Neuronal stem cell (in vitro differentiated cells): ENCODE results near the gene ETNK1.

Experiments used
- DNase-seq: peaks from one replicate; pipeline ENCODE4 v3.0.0-alpha.2; 2013; ENCODE audit warnings: low spot score
- H2AFZ ChIP-seq: one replicate; pipeline ENCODE4 v1.6.1; 2013; ENCODE audit warnings: mild to moderate bottlenecking, low read length, inconsistent platforms
- H2AK5ac ChIP-seq: 2 replicates; pipeline ENCODE4 v1.6.1; 2013; ENCODE audit warnings: low read depth, mild to moderate bottlenecking, inconsistent platforms, low read length, moderate library complexity, mixed read lengths
- H2BK120ac ChIP-seq: 2 replicates; pipeline ENCODE4 v1.6.1; 2013; ENCODE audit warnings: low read depth, mild to moderate bottlenecking, inconsistent platforms, low read length, moderate library complexity, mixed read lengths
- H2BK12ac ChIP-seq: one replicate; pipeline ENCODE4 v1.6.1; 2013; ENCODE audit warnings: low read length, inconsistent platforms
- H2BK15ac ChIP-seq: 2 replicates; pipeline ENCODE4 v1.6.1; 2013; ENCODE audit warnings: mild to moderate bottlenecking, low read length, inconsistent platforms, mixed read lengths
- H2BK5ac ChIP-seq: one replicate; pipeline ENCODE4 v1.6.1; 2013; ENCODE audit warnings: inconsistent platforms, mild to moderate bottlenecking, low read length, moderate library complexity
- H3K14ac ChIP-seq: one replicate; pipeline ENCODE4 v1.6.1; 2013; ENCODE audit warnings: low read length, inconsistent platforms
- H3K18ac ChIP-seq: 2 replicates; pipeline ENCODE4 v1.6.1; 2013; ENCODE audit warnings: low read length, inconsistent platforms
- H3K23ac ChIP-seq: 2 replicates; pipeline ENCODE4 v1.6.1; 2013; ENCODE audit warnings: low read depth, mild to moderate bottlenecking, mixed read lengths, low read length, inconsistent platforms; ENCODE audit not compliant: poor library complexity
- H3K27ac ChIP-seq: replicated peaks from 3 replicates; pipeline ENCODE4 v1.5.1; 2013; ENCODE audit warnings: low read length, inconsistent platforms
- H3K27me3 ChIP-seq, 3 experiments: 2 replicates each; pipeline ENCODE4 v1.6.1; 2013; ENCODE audit warnings: low read length in 3 of 3, mild to moderate bottlenecking in 2 of 3, inconsistent platforms in 1 of 3, low read depth in 1 of 3, mixed read lengths in 1 of 3, moderate library complexity in 1 of 3; ENCODE audit not compliant: control insufficient read depth in 3 of 3, insufficient read depth in 3 of 3
- H3K36me3 ChIP-seq, 2 donors: replicated peaks in 1 of 2; 2 replicates each; pipeline ENCODE4 v1.6.1; 2013; ENCODE audit warnings: low read length in 2 of 2; ENCODE audit not compliant: control insufficient read depth in 2 of 2, insufficient read depth in 2 of 2
- H3K4ac ChIP-seq: 2 replicates; pipeline ENCODE4 v1.6.1; 2013; ENCODE audit warnings: inconsistent platforms, mild to moderate bottlenecking, low read length, moderate library complexity
- H3K4me1 ChIP-seq, 2 donors: 1 replicate in 1 of 2; 2 replicates in 1 of 2; pipeline ENCODE4 v1.6.1; 2013; ENCODE audit warnings: low read length in 2 of 2, low read depth in 1 of 2; ENCODE audit not compliant: control insufficient read depth in 2 of 2, insufficient read depth in 1 of 2
- H3K4me2 ChIP-seq: one replicate; pipeline ENCODE4 v1.6.1; 2013; ENCODE audit warnings: mild to moderate bottlenecking, low read length, inconsistent platforms; ENCODE audit not compliant: insufficient read depth, poor library complexity, severe bottlenecking
- H3K4me3 ChIP-seq, 2 donors: 2 replicates each; pipeline ENCODE4 v1.5.1; 2013; ENCODE audit warnings: low read length in 2 of 2, mild to moderate bottlenecking in 2 of 2, inconsistent platforms in 1 of 2, moderate library complexity in 1 of 2
- H3K79me1 ChIP-seq: one replicate; pipeline ENCODE4 v1.6.1; 2013; ENCODE audit warnings: low read depth, mild to moderate bottlenecking, inconsistent platforms, low read length, moderate library complexity
- H3K9ac ChIP-seq: one replicate; pipeline ENCODE4 v1.6.1; 2013; ENCODE audit warnings: mild to moderate bottlenecking, low read depth, low read length, inconsistent platforms; ENCODE audit not compliant: poor library complexity
- H3K9me3 ChIP-seq, 2 donors: replicated peaks in 1 of 2; 2 replicates each; pipeline versions ENCODE3 to v1.6.1; 2013; ENCODE audit warnings: low read length in 2 of 2, mild to moderate bottlenecking in 2 of 2, inconsistent platforms in 1 of 2, low read depth in 1 of 2, mixed read lengths in 1 of 2, moderate library complexity in 1 of 2; ENCODE audit not compliant: control insufficient read depth in 2 of 2, insufficient read depth in 1 of 2
- H4K8ac ChIP-seq: one replicate; pipeline ENCODE4 v1.6.1; 2013; ENCODE audit warnings: low read depth, mild to moderate bottlenecking, inconsistent platforms, low read length, moderate library complexity
- H4K91ac ChIP-seq: one replicate; pipeline ENCODE4 v1.6.1; 2013; ENCODE audit warnings: low read length, low read depth, mild to moderate bottlenecking, inconsistent platforms; ENCODE audit not compliant: poor library complexity
- WGBS, 2 donors: extraction: QIAGEN DNeasy Blood & Tissue Kit; methylation state at CpG; one replicate each; pipeline ENCODE4 v1.1.7; 2013; ENCODE audit warnings: missing lambda C conversion rate in 2 of 2, mixed read lengths in 1 of 2; ENCODE audit not compliant: insufficient read length in 2 of 2, insufficient replicate concordance in 1 of 2; ENCODE audit errors: extremely low coverage in 2 of 2; 5-methylcytosine and 5-hydroxymethylcytosine counted together

The ETNK1 gene

GRCh38 chr12:22653791-22654190 lies 28.8 kb downstream of the ETNK1 start:
- no peak for DNase-seq
- no peak overlapping the region for H2AFZ ChIP-seq
- no peak overlapping the region for H3K18ac ChIP-seq

GRCh38 chr12:22656376-22656775 lies 31.4 kb downstream of the ETNK1 start:
- Histone ChIP-seq H3K9me3 (no peaks in the 10 kb centered on the region), H4K91ac (no peak overlapping the region), H3K27me3 (no peaks in the 10 kb centered on the region), H3K36me3 (peaks cover 0 to 69% of the 10 kb centered on the region in 2 donors), H3K79me1 (no peaks in the 10 kb centered on the region), H2AK5ac (no peak overlapping the region), H3K18ac (no peak overlapping the region), H3K4me1 (no peaks in the 10 kb centered on the region), H3K14ac (no peak overlapping the region), H3K4me3 (no peak overlapping the region), H4K8ac (no peak overlapping the region), H2BK5ac (no peak overlapping the region), H3K4ac (no peak overlapping the region), H3K9ac (no peak overlapping the region), H2BK15ac (no peak overlapping the region), H2AFZ (no peak overlapping the region), H3K27ac (no peak overlapping the region), H3K23ac (no peak overlapping the region), H3K4me2 (no peak overlapping the region), H2BK12ac (no peak overlapping the region), H2BK120ac (no peak overlapping the region)
- DNase-seq, result no peak
- WGBS, 2 donors, result no CpG with 5 or more reads among the region's 5 CpGs

More at GRCh38 chr12:22653791-22654190, 28.8 kb downstream of the ETNK1 start:
- Histone ChIP-seq H3K14ac (no peak overlapping the region), H2BK120ac (no peak overlapping the region), H3K23ac (no peak overlapping the region), H2BK12ac (no peak overlapping the region), H2AK5ac (no peak overlapping the region), H2BK15ac (no peak overlapping the region), H3K27me3 (no peaks in the 10 kb centered on the region), H2BK5ac (no peak overlapping the region), H3K4me3 (no peak overlapping the region), H3K9ac (no peak overlapping the region), H3K4ac (no peak overlapping the region), H4K91ac (no peak overlapping the region), H3K4me1 (no peaks in the 10 kb centered on the region), H4K8ac (no peak overlapping the region), H3K36me3 (peaks cover 2 to 68% of the 10 kb centered on the region in 2 donors), H3K79me1 (no peaks in the 10 kb centered on the region), H3K4me2 (no peak overlapping the region), H3K9me3 (peaks cover 0 to 3% of the 10 kb centered on the region in 2 donors), H3K27ac (no peak overlapping the region)

- H2BK120ac ChIP-seq, result no peak overlapping the region
- no peak overlapping the region for H2BK12ac ChIP-seq
- H3K27ac ChIP-seq, result no peak overlapping the region
- no peak overlapping the region for H2AK5ac ChIP-seq
- no CpG with 5 or more reads among the region's 1 CpG for WGBS, 2 donors
- H4K8ac ChIP-seq, result no peak overlapping the region
- H2BK5ac ChIP-seq, result no peak overlapping the region
- H3K4ac ChIP-seq, result no peak overlapping the region
- no peak overlapping the region for H4K91ac ChIP-seq
- no peak overlapping the region for H2BK15ac ChIP-seq
- H2AFZ ChIP-seq, result no peak overlapping the region
- peaks cover 0 to 69% of the 10 kb centered on the region in 2 donors for H3K36me3 ChIP-seq
- H3K23ac ChIP-seq, result no peak overlapping the region
- no peak overlapping the region for H3K9ac ChIP-seq
- no peak overlapping the region for H3K4me2 ChIP-seq
- no peaks in the 10 kb centered on the region for H3K9me3 ChIP-seq
- no peak overlapping the region for H3K14ac ChIP-seq
- H3K27me3 ChIP-seq, result no peaks in the 10 kb centered on the region
- no peaks in the 10 kb centered on the region for H3K79me1 ChIP-seq
- no peak overlapping the region for H3K18ac ChIP-seq
- H3K4me3 ChIP-seq, result no peak overlapping the region
- DNase-seq, result no peak
- no peaks in the 10 kb centered on the region for H3K4me1 ChIP-seq
These were observed 31.9 kb downstream of the ETNK1 start for GRCh38 chr12:22656831-22657230.

GRCh38 chr12:22657538-22657937 lies 32.6 kb downstream of the ETNK1 start:
- Histone ChIP-seq H3K4me3 (no peak overlapping the region), H3K9ac (no peak overlapping the region), H4K91ac (no peak overlapping the region), H3K4ac (no peak overlapping the region), H3K23ac (no peak overlapping the region), H3K79me1 (no peaks in the 10 kb centered on the region), H3K18ac (no peak overlapping the region), H2AK5ac (no peak overlapping the region), H2AFZ (no peak overlapping the region), H4K8ac (no peak overlapping the region), H2BK120ac (no peak overlapping the region), H2BK15ac (no peak overlapping the region), H3K14ac (no peak overlapping the region), H3K4me1 (no peaks in the 10 kb centered on the region), H3K4me2 (no peak overlapping the region), H2BK5ac (no peak overlapping the region), H2BK12ac (no peak overlapping the region), H3K36me3 (peaks cover 0 to 68% of the 10 kb centered on the region in 2 donors), H3K27ac (no peak overlapping the region), H3K27me3 (no peaks in the 10 kb centered on the region), H3K9me3 (no peaks in the 10 kb centered on the region)
- no peak for DNase-seq
- WGBS, 2 donors, result no CpG with 5 or more reads among the region's 1 CpG
